Adrenal gland (tissue), 12 donors: ENCODE data around the gene SGIP1. TPM values are rescaled to one million over a fixed set of nuclear protein-coding genes. Genes with fewer than 3 reads are reported as not detected.

Source experiments
- DNase-seq, 7 donors: peaks; one replicate each; pipeline ENCODE4 v3.0.0-alpha.2; 2019 to 2020
- H3K27ac ChIP-seq, 5 donors: fragments of 200-600 bp; sonication (generic) in 4 of 5; 1 replicate in 3 of 5; 2 replicates in 2 of 5; pipeline versions ENCODE4 v1.5.1 to v1.8.0; 2016 to 2020; ENCODE audit warnings: mild to moderate bottlenecking in 1 of 5
- H3K27me3 ChIP-seq: fragments of 200-600 bp; 2 replicates; pipeline ENCODE4 v1.8.0; 2021
- H3K36me3 ChIP-seq, 2 donors: fragments of 200-600 bp; replicated peaks in 1 of 2; 1 replicate in 1 of 2; 2 replicates in 1 of 2; pipeline versions ENCODE4 v1.5.1 to v1.8.0; 2018 to 2022
- H3K4me1 ChIP-seq, 2 donors: fragments of 200-600 bp; replicated peaks in 1 of 2; 1 replicate in 1 of 2; 2 replicates in 1 of 2; pipeline versions ENCODE4 v1.5.1 to v1.8.0; 2018 to 2021
- H3K4me3 ChIP-seq, 4 donors: fragments of 200-600 bp; sonication (generic) in 3 of 4; one replicate each; pipeline ENCODE4 v1.5.1; 2016 to 2018
- H3K9me3 ChIP-seq, 3 donors: fragments of 200-600 bp; sonication (generic) in 1 of 3; replicated peaks in 1 of 3; 1 replicate in 2 of 3; 2 replicates in 1 of 3; pipeline versions ENCODE4 v1.5.1 to v1.8.0; 2016 to 2021
- POLR2A ChIP-seq, 2 donors: fragments of 450-650 bp; IDR thresholded peaks; one replicate each; pipeline ENCODE4 v1.6.1; 2017; ENCODE audit warnings: antibody characterized with exemption in 2 of 2, mild to moderate bottlenecking in 2 of 2, moderate library complexity in 1 of 2
- WGBS, 4 donors: extraction: QIAGEN DNeasy Blood & Tissue Kit in 2 of 4; methylation state at CpG; one replicate each; pipeline versions ENCODE4 v1.1.5 to v1.1.7; 2013 to 2017; 5-methylcytosine and 5-hydroxymethylcytosine counted together
- intact Hi-C, 2 donors: fragments of 100-400 bp; cut with DNase I; formaldehyde crosslinking; loops; one replicate each; pipeline versions ENCODE4 v1.14.1 to v1.15.0; 2022 to 2023
- polyA plus RNA-seq, 3 donors: library from polyadenylated mRNA; stranded (reverse); fragments of 200-250 nt in 2 of 3; fragments of 350-450 nt in 1 of 3; fragmentation: Illumina TruSeq in 1 of 3; extraction: RNeasy Lipid Tissue Mini Kit (QIAGEN cat#74804) in 1 of 3; gene quantifications; one replicate each; pipeline ENCODE4 v1.2.3, GENCODE V29; 2013 to 2014
- total RNA-seq, 9 donors: library from RNA; depleted of rRNA in 4 of 9; stranded (reverse); fragments of >200 nt in 4 of 9; fragments of 120-200 nt in 1 of 9; fragmentation: NEBNext Ultra II Directional in 1 of 9; extraction: Animal tissue kit (Norgen Biotek cat#: 25700) in 1 of 9; gene quantifications; one replicate each; pipeline versions ENCODE4 v1.1.0 to v1.2.4, GENCODE V29; 2013 to 2023
- TF ChIP-seq, protein P1 (sequence below), 6 experiments: fragments of 450-650 bp in 4 of 6; fragments of 200-600 bp in 2 of 6; sonication (generic) in 1 of 6; IDR thresholded peaks; 1 replicate in 5 of 6; 2 replicates in 1 of 6; pipeline versions ENCODE4 v1.5.1 to v1.8.0; 2016 to 2021; ENCODE audit warnings: antibody characterized with exemption in 6 of 6, mild to moderate bottlenecking in 2 of 6, moderate library complexity in 1 of 6
- donor health status: healthy with polysubstance abuse.
- donor health status: Bipolar disorder and iron deficiency.
- donor health status: DM: yes; HTN: yes; CAD: no.
- donor health status: DM: no; HTN: no; CAD: no.
- donor health status: DM: no; HTN: no; CAD: no.
- donor health status: DM: yes; HTN: yes; CAD: no.

SGIP1 gene
- total and polyA plus RNA-seq, 12 donors, result 0.52 to 8.4 (median 1.9) TPM; not detected in 1

DNA sequence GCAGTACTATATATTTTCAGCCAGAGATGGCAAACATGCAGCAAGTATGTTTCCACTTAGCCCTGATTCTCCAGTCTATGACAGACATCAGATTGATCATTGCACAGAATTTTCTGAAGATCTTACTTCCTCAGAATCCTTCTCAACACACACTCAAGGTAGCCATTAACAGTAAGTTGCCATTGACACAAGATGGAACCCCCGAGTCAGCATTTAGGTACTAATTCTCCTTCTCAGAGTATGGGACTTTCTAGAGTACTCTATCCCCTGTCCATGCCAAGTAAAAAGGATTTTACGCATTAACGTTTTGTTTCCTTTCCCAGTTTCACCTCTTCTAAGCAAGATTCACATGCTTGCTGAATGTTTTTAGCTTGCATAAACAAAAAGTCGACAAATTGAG is 63.5 kb downstream of the SGIP1 start:
- no peak overlapping the region for H3K27ac ChIP-seq
- no peaks in the 10 kb centered on the region for H3K9me3 ChIP-seq
- intact Hi-C loops, result no loop called here
- no peak for DNase-seq
- H3K4me3 ChIP-seq, result no peak overlapping the region
- no peaks in the 10 kb centered on the region for H3K27me3 ChIP-seq
- 72 to 87% (median 79%) methylated on average over 4 of the region's 4 CpGs for WGBS, 4 donors
- TF ChIP-seq POLR2A (IDR thresholded peaks at IDR 0.05), result no peak
- TF ChIP-seq, protein P1, sequence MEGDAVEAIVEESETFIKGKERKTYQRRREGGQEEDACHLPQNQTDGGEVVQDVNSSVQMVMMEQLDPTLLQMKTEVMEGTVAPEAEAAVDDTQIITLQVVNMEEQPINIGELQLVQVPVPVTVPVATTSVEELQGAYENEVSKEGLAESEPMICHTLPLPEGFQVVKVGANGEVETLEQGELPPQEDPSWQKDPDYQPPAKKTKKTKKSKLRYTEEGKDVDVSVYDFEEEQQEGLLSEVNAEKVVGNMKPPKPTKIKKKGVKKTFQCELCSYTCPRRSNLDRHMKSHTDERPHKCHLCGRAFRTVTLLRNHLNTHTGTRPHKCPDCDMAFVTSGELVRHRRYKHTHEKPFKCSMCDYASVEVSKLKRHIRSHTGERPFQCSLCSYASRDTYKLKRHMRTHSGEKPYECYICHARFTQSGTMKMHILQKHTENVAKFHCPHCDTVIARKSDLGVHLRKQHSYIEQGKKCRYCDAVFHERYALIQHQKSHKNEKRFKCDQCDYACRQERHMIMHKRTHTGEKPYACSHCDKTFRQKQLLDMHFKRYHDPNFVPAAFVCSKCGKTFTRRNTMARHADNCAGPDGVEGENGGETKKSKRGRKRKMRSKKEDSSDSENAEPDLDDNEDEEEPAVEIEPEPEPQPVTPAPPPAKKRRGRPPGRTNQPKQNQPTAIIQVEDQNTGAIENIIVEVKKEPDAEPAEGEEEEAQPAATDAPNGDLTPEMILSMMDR (IDR thresholded peaks at IDR 0.05), result no peak
- H3K4me1 ChIP-seq, result no peaks in the 10 kb centered on the region
- H3K36me3 ChIP-seq, result no peaks in the 10 kb centered on the region

DNA sequence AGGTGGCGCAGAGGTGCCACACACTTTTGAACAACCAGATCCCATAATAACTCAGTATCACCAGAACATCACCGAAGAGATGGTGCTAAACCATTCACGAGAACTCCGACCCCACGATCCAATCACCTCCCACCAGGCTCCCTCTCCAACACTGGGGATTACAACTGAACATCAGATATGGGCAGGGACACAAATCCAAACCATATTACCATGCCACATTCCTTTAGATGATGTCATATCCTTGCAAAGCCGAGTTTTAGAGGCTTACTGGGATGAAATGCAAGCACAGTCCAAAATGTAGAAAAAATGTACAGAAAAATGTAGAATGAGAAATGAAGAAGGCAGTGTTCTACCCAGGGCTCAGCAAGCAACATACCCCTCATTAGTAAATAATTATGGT is 64.7 kb downstream of the SGIP1 start:
- intact Hi-C loops, result no loop called here
- no peak for DNase-seq
- Histone ChIP-seq H3K4me3 (no peak overlapping the region), H3K9me3 (no peaks in the 10 kb centered on the region), H3K4me1 (no peaks in the 10 kb centered on the region), H3K36me3 (no peaks in the 10 kb centered on the region), H3K27ac (no peak overlapping the region), H3K27me3 (no peaks in the 10 kb centered on the region)
- no peak for TF ChIP-seq POLR2A (IDR thresholded peaks at IDR 0.05)
- TF ChIP-seq, protein P1 (IDR thresholded peaks at IDR 0.05), result no peak
- 73 to 87% (median 84%) methylated on average over 6 of the region's 6 CpGs for WGBS, 4 donors

DNA sequence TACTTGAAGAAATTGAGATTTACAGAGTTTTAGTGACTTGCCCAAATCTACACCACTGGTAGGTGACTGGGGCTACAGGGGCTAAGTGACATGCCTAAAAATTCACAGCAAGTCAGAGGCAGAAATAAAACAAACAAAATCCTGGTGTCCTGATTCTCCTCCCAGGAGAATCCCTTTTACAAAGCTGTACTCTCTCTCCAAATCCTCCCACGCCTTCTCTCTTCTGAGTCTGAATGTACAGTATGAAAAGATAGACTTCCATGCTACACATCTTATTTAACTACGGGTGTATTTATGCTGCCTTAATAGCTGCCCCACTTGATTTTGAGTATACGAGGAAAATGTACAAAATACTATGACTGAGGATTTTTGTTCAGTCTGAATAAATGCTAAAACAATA is 65.4 kb downstream of the SGIP1 start:
- Histone ChIP-seq H3K9me3 (no peaks in the 10 kb centered on the region), H3K27ac (no peak overlapping the region), H3K4me1 (no peaks in the 10 kb centered on the region), H3K4me3 (no peak overlapping the region), H3K27me3 (no peaks in the 10 kb centered on the region), H3K36me3 (no peaks in the 10 kb centered on the region)
- intact Hi-C loops, result no loop called here
- TF ChIP-seq, protein P1 (IDR thresholded peaks at IDR 0.05), result no peak
- TF ChIP-seq POLR2A (IDR thresholded peaks at IDR 0.05), result no peak
- whole genome bisulfite sequencing, 4 donors, result 80 to 88% (median 84%) methylated on average over 3 of the region's 3 CpGs
- DNase-seq, result no peak

DNA sequence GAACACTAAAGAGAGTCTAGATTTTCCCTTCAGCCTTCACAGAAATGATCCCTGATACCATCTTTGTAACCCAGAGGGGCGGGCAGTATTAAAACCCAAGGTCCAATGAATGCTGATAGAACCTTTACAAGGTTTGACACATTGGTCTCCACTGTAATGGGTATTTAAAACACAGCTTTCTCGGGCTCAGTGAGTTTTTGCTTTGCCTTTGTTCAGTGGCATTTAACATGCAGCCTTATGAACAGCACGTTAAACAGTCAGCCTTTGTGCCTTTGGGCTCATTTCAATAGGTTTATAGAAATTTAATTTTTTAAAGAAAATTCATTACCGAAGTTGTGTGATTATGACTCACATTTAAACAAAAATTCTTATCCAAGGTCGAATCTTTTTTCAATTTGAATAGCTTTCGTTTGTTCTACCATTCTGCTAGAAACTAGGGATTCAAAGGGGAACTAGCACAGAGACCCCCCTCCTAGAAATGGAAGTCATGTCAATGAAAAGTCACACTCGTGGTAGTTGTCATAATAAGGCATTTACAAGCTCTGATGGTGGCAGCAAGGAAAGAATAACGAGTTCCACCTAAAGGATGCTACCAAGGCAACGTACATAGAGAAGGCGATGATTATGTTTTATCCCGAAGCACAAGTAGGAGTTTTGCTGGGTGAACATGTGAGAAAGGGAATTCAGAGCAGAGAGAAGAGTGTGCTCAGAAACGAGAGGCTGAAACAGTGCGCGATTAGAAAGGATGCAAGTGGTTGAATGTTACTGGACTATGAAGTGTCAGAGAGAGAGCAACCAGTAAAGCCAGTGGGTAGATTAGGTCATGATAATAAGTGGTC is 66.2 kb downstream of the SGIP1 start:
- Histone ChIP-seq H3K36me3 (no peaks in the 10 kb centered on the region), H3K27me3 (no peaks in the 10 kb centered on the region), H3K4me1 (no peaks in the 10 kb centered on the region), H3K4me3 (no peak overlapping the region), H3K9me3 (no peaks in the 10 kb centered on the region), H3K27ac (no peak overlapping the region)
- no peak for DNase-seq
- no peak for TF ChIP-seq POLR2A (IDR thresholded peaks at IDR 0.05)
- TF ChIP-seq, protein P1 (IDR thresholded peaks at IDR 0.05), result no peak
- 72 to 81% (median 78%) methylated on average over 14 of the region's 14 CpGs for WGBS, 4 donors
- intact Hi-C loops, result no loop called here
